Panc1 (cell line): ENCODE data around the gene CALU. TPM values are rescaled to one million over a fixed set of nuclear protein-coding genes. Genes with fewer than 3 reads are reported as not detected.

Experiments
- ATAC-seq: fragments of 200-7000 bp; cut with Tn5 transposase; 2 replicates; pipeline ENCODE4 v1.9.1; 2020; ENCODE audit warnings: mild to moderate bottlenecking, moderate library complexity
- BruUV-seq: library from RNA; stranded (reverse); fragments of 400-500 nt; replicated peaks from 2 replicates; lab custom pipeline; 2021; lab: Mats Ljungman, UMichigan
- CTCF ChIA-PET: fragments of 300-600 bp; sonication (Branson Sonifier 250); formaldehyde crosslinking; loops from one replicate; lab custom pipeline; 2022; ENCODE audit warnings: antibody characterized with exemption; lab: Charles Lee
- POLR2A ChIA-PET: fragments of 300-600 bp; sonication (Branson Sonifier 250); formaldehyde crosslinking; loops from one replicate; lab custom pipeline; 2022; ENCODE audit warnings: antibody characterized with exemption; lab: Charles Lee
- DNase-seq: peaks from one replicate; pipeline ENCODE4 v3.0.0-alpha.2; 2010; ENCODE audit warnings: low read depth, low spot score
- H3K27ac ChIP-seq: 2 replicates; pipeline ENCODE4 v1.5.1; 2011; ENCODE audit warnings: mild to moderate bottlenecking, low read length, inconsistent platforms
- H3K27me3 ChIP-seq: fragments of 200-500 bp; sonication (Bioruptor generic); 2 replicates; pipeline ENCODE4 v1.6.0; 2014; ENCODE audit warnings: low read length, inconsistent platforms; ENCODE audit not compliant: control insufficient read depth, insufficient read depth
- H3K36me3 ChIP-seq: fragments of 200-500 bp; sonication (Bioruptor generic); 2 replicates; pipeline ENCODE4 v1.5.1; 2014; ENCODE audit warnings: inconsistent platforms, mild to moderate bottlenecking, low read length, moderate library complexity; ENCODE audit not compliant: control insufficient read depth, insufficient read depth
- H3K4me1 ChIP-seq: 2 replicates; pipeline ENCODE4 v1.5.1; 2011; ENCODE audit warnings: inconsistent platforms, mild to moderate bottlenecking, low read length, moderate library complexity; ENCODE audit not compliant: control insufficient read depth, insufficient read depth
- H3K4me3 ChIP-seq, 2 experiments: 2 replicates each; pipeline ENCODE4 v1.5.1; 2011 to 2012; ENCODE audit warnings: low read depth in 2 of 2, low read length in 2 of 2, mild to moderate bottlenecking in 2 of 2, inconsistent platforms in 1 of 2, moderate library complexity in 1 of 2
- H3K9me3 ChIP-seq: fragments of 200-500 bp; sonication (Bioruptor generic); 2 replicates; pipeline ENCODE4 v1.5.1; 2014; ENCODE audit warnings: low read depth, mild to moderate bottlenecking, inconsistent platforms, low read length, moderate library complexity; ENCODE audit not compliant: control insufficient read depth, insufficient read depth
- CTCF ChIP-seq: fragments of 450-650 bp; IDR thresholded peaks from 2 replicates; pipeline ENCODE4 v1.5.1; 2017; ENCODE audit warnings: mild to moderate bottlenecking
- POLR2AphosphoS5 ChIP-seq: IDR thresholded peaks from 2 replicates; pipeline ENCODE4 v1.6.1; 2012; ENCODE audit warnings: mild to moderate bottlenecking, low read depth, low read length, moderate library complexity
- REST ChIP-seq, 2 experiments: IDR thresholded peaks; 2 replicates each; pipeline ENCODE4 v1.6.1; 2011 to 2012; ENCODE audit warnings: low read depth in 2 of 2, control low read depth in 1 of 2, low read length in 1 of 2, mild to moderate bottlenecking in 1 of 2, moderate library complexity in 1 of 2; ENCODE audit not compliant: insufficient read depth in 1 of 2
- SIN3A ChIP-seq: IDR thresholded peaks from 2 replicates; pipeline ENCODE4 v1.6.1; 2012; ENCODE audit warnings: low read depth, mild to moderate bottlenecking, low read length, moderate library complexity, borderline replicate concordance; ENCODE audit not compliant: insufficient read depth
- TCF7L2 ChIP-seq: IDR thresholded peaks from 2 replicates; pipeline ENCODE4 v1.6.1; 2011; ENCODE audit warnings: mild to moderate bottlenecking, low read depth, low read length, inconsistent platforms
- in situ Hi-C: cut with HindIII; loops from 2 replicates; pipeline ENCODE4 v1.10.0; 2016; ENCODE audit warnings: low sequenced_read_pairs, low pct_unique_long_range_greater_than_20kb
- intact Hi-C: fragments of 100-400 bp; cut with micrococcal nuclease; formaldehyde crosslinking; loops from one replicate; pipeline ENCODE4 v1.10.0; 2022; ENCODE audit not compliant: unreplicated experiment
- total RNA-seq: library from RNA; stranded (reverse); gene quantifications from one replicate; pipeline ENCODE4 v1.2.1, GENCODE V29; 2021; ENCODE audit not compliant: unreplicated experiment

The CALU gene
- total RNA-seq, 1 experiment from 2014 or later, result 210 TPM

DNA sequence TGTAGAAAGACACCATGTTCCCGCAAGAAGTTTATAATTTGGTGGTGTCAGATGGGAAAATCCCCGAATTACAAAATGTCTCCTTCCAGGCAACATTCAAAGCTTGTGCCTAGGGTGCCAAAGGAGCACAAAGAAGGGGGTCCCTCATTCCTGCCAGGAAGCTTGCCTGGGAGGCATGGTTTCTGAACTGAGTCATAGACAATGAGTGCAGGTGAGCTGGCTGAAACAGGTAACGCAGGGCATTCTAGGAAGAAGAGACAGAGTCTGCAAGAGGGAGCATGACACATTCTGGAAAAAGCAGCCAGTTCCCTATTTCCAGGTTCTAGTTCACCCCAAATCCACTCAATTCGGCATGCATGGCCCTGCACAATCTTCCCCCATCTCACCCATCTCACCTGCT, 11.9 kb upstream of the CALU start:
- POLR2A ChIA-PET, result no interaction called here

GRCh38 chr7:128728598-128728997, 10.6 kb upstream of the CALU start:
- H3K9me3 ChIP-seq, result no peaks in the 10 kb centered on the region
- ChIA-PET POLR2A (no interaction called here), CTCF (no interaction called here)
- no peak overlapping the region for H3K4me3 ChIP-seq
- intact Hi-C loops, result no loop called here
- peaks cover 9% of the 10 kb centered on the region for H3K27me3 ChIP-seq
- no peak for TF ChIP-seq CTCF
- no TSS peak for BruUV-seq
- DNase-seq, result no peak
- no peaks in the 10 kb centered on the region for H3K4me1 ChIP-seq
- in situ Hi-C loops, result no loop called here
- no peak for ATAC-seq
- no peaks in the 10 kb centered on the region for H3K36me3 ChIP-seq
- no peak overlapping the region for H3K27ac ChIP-seq

More for the DNA sequence above, 11.9 kb upstream of the CALU start:
- in situ Hi-C loops, result no loop called here
- Histone ChIP-seq H3K4me3 (no peak overlapping the region), H3K9me3 (no peaks in the 10 kb centered on the region), H3K27ac (no peak overlapping the region), H3K36me3 (no peaks in the 10 kb centered on the region), H3K27me3 (peaks cover 3% of the 10 kb centered on the region; the same call in 1 of the 2 replicates), H3K4me1 (no peaks in the 10 kb centered on the region)
- CTCF ChIA-PET, result interaction anchor here (0.5 kb wide), 1 partner anchor 324 kb away, joined by 3 read pairs; no protein-coding TSS in a partner anchor
- no TSS peak for BruUV-seq
- intact Hi-C loops, result no loop called here
- no peak for ATAC-seq
- DNase-seq, result no peak
- TF ChIP-seq REST (IDR thresholded peaks at IDR 0.05; ENCODE audit: insufficient read depth in 1 of 2, low read depth in 2 of 2, low read length in 1 of 2) (no peak), TCF7L2 (no peak), POLR2AphosphoS5 (no peak), SIN3A (no peak), CTCF (no peak)

DNA sequence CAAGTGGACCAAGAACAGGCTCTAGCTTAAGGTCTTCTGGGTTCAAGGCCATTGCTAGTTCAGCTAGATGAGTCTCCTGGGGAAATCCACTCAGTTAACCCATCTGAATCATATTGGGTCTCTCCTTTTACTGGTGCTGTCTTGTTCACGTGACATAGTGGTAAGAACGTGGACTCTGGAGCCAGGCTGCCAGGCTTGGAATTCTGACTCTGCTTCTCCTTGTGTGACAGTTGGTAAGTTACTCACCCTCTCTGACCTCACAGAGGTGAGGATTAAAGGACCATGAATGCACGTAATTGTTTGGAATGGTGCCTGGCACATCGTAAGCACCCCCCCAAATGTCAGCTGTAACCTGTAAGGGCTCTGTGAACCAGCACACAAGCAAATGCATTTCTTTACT, 9.7 kb upstream of the CALU start:
- in situ Hi-C loops (no loop called here), intact Hi-C loops (no loop called here)
- POLR2A ChIA-PET, result no interaction called here
- CTCF ChIA-PET, result no interaction called here
- no peak overlapping the region for H3K27ac ChIP-seq
- no peak overlapping the region for H3K4me3 ChIP-seq
- H3K9me3 ChIP-seq, result no peaks in the 10 kb centered on the region
- BruUV-seq, result no TSS peak
- no peaks in the 10 kb centered on the region for H3K36me3 ChIP-seq
- no peak for TF ChIP-seq REST (IDR thresholded peaks at IDR 0.05; ENCODE audit: insufficient read depth in 1 of 2, low read depth in 2 of 2, low read length in 1 of 2)
- no peak for TF ChIP-seq POLR2AphosphoS5
- no peak for TF ChIP-seq SIN3A
- no peak for TF ChIP-seq CTCF
- no peak for TF ChIP-seq TCF7L2
- no peak for DNase-seq
- no peaks in the 10 kb centered on the region for H3K4me1 ChIP-seq
- no peak for ATAC-seq
- H3K27me3 ChIP-seq, result peaks cover 9% of the 10 kb centered on the region
